ENCODE measurements around the gene CTRB1. TPM values are rescaled to one million over a fixed set of nuclear protein-coding genes. Genes with fewer than 3 reads are reported as not detected.

CTRB1 gene
- total and polyA plus RNA-seq, 2 of the 8 experiments (the other 6 are each of a cell fraction or from before 2014, with no cell fraction given) = not detected

- no peak for TF ChIP-seq CTCF (IDR thresholded peaks at IDR 0.05; ENCODE audit: control extremely low read depth in 1 of 3, insufficient read depth in 1 of 3, low read depth in 1 of 3, low read length in 3 of 3)
- TF ChIP-seq TCF12 (IDR thresholded peaks at IDR 0.05; ENCODE audit: low read depth, low read length) = no peak
- no peak for TF ChIP-seq JUN (IDR thresholded peaks at IDR 0.05; ENCODE audit: low read depth, low read length)
- TF ChIP-seq TEAD4 (IDR thresholded peaks at IDR 0.05; ENCODE audit: low read depth, low read length) = no peak
- no peak for TF ChIP-seq ASH2L (IDR thresholded peaks at IDR 0.05; ENCODE audit: low read length)
- TF ChIP-seq GTF2F1 (IDR thresholded peaks at IDR 0.05; ENCODE audit: borderline replicate concordance, low read depth, low read length) = no peak
- TF ChIP-seq ZNF274 (IDR thresholded peaks at IDR 0.05; ENCODE audit: borderline replicate concordance, extremely low read depth, low read length) = no peak
Measured at GRCh38 chr16:75202069-75202590, 16.7 kb upstream of the CTRB1 start (continued).
